ENCODE results near the gene APP. TPM values are rescaled to one million over a fixed set of nuclear protein-coding genes. Genes with fewer than 3 reads are reported as not detected.
A peak's percentile ranks its signal among the peaks of the same experiment; 100 is the strongest.

The APP gene
- total RNA-seq, 1 donor = 373 TPM

GRCh38 chr21:26171258-26172100 lies 909 bp upstream of the APP start:
- H3K4me1 ChIP-seq (ENCODE audit: insufficient read depth, low read length) = peaks cover 20% of the 10 kb centered on the region
- peak overlapping the region; percentile 99 for H3K4me2 ChIP-seq (ENCODE audit: insufficient read depth, low read length)
- H3K36me3 ChIP-seq (ENCODE audit: insufficient read depth, low read length) = no peaks in the 10 kb centered on the region
- no peak for TF ChIP-seq CTCF (IDR thresholded peaks at IDR 0.05; ENCODE audit: extremely low read depth, low read depth, low read length)
- peak overlapping the region; percentile 96 for H3K4me3 ChIP-seq (ENCODE audit: insufficient read depth, low read length)
- peak; percentile 69 for DNase-seq (ENCODE audit: insufficient read length, low spot score, missing footprints)
- H3K27ac ChIP-seq (ENCODE audit: low read depth, low read length) = no peak overlapping the region
- no peaks in the 10 kb centered on the region for H3K9me3 ChIP-seq (ENCODE audit: low read depth, low read length)
- peaks cover 6% of the 10 kb centered on the region for H4K20me1 ChIP-seq (ENCODE audit: insufficient read depth, low read length)
- peaks cover 39% of the 10 kb centered on the region for H3K79me2 ChIP-seq (ENCODE audit: insufficient read depth, low read length)
- peaks cover 7% of the 10 kb centered on the region for H3K27me3 ChIP-seq (ENCODE audit: insufficient read depth, low read length)
- H2AFZ ChIP-seq (ENCODE audit: low read length) = peak overlapping the region; percentile 87

GRCh38 chr21:26169611-26170470 lies 729 bp downstream of the APP start:
- peaks cover 9% of the 10 kb centered on the region for H4K20me1 ChIP-seq (ENCODE audit: insufficient read depth, low read length)
- peaks cover 21% of the 10 kb centered on the region for H3K4me1 ChIP-seq (ENCODE audit: insufficient read depth, low read length)
- H3K4me2 ChIP-seq (ENCODE audit: insufficient read depth, low read length) = peak overlapping the region; percentile 99
- peak overlapping the region; percentile 71 for H3K27ac ChIP-seq (ENCODE audit: low read depth, low read length)
- H2AFZ ChIP-seq (ENCODE audit: low read length) = peak overlapping the region; percentile 88
- DNase-seq (ENCODE audit: insufficient read length, low spot score, missing footprints) = peak; percentile 95
- H3K27me3 ChIP-seq (ENCODE audit: insufficient read depth, low read length) = peaks cover 7% of the 10 kb centered on the region
- peak overlapping the region; percentile 96 for H3K4me3 ChIP-seq (ENCODE audit: insufficient read depth, low read length)
- peaks cover 56% of the 10 kb centered on the region for H3K79me2 ChIP-seq (ENCODE audit: insufficient read depth, low read length)
- no peaks in the 10 kb centered on the region for H3K9me3 ChIP-seq (ENCODE audit: low read depth, low read length)
- no peak for TF ChIP-seq CTCF (IDR thresholded peaks at IDR 0.05; ENCODE audit: extremely low read depth, low read depth, low read length)
- no peaks in the 10 kb centered on the region for H3K36me3 ChIP-seq (ENCODE audit: insufficient read depth, low read length)

GRCh38 chr21:26169061-26169610 lies 1.4 kb downstream of the APP start:
- H2AFZ ChIP-seq (ENCODE audit: low read length) = peak overlapping the region; percentile 88
- H3K4me3 ChIP-seq (ENCODE audit: insufficient read depth, low read length) = peak overlapping the region; percentile 96
- peaks cover 21% of the 10 kb centered on the region for H3K4me1 ChIP-seq (ENCODE audit: insufficient read depth, low read length)
- peaks cover 7% of the 10 kb centered on the region for H3K27me3 ChIP-seq (ENCODE audit: insufficient read depth, low read length)
- H3K4me2 ChIP-seq (ENCODE audit: insufficient read depth, low read length) = peak overlapping the region; percentile 99
- H3K27ac ChIP-seq (ENCODE audit: low read depth, low read length) = peak overlapping the region; percentile 71
- H3K79me2 ChIP-seq (ENCODE audit: insufficient read depth, low read length) = peaks cover 63% of the 10 kb centered on the region
- peak; percentile 96 for DNase-seq (ENCODE audit: insufficient read length, low spot score, missing footprints)
- peak; percentile 45 for TF ChIP-seq CTCF (IDR thresholded peaks at IDR 0.05; ENCODE audit: extremely low read depth, low read depth, low read length)
- H3K36me3 ChIP-seq (ENCODE audit: insufficient read depth, low read length) = no peaks in the 10 kb centered on the region
- H3K9me3 ChIP-seq (ENCODE audit: low read depth, low read length) = no peaks in the 10 kb centered on the region
- peaks cover 9% of the 10 kb centered on the region for H4K20me1 ChIP-seq (ENCODE audit: insufficient read depth, low read length)

Data from osteoblast (primary cell).